Activated naive CD4-positive, alpha-beta T cell treated with anti-CD3 and anti-CD28 coated beads, Interleukin-2, amount 10 ng/mL, durations not matched to agents 7 days and 5 days (primary cell): ENCODE measurements around the gene TBX20.
A peak's percentile ranks its signal among the peaks of the same experiment; 100 is the strongest.
"Not testable (repeated sequence)": the region's sequence is repeated elsewhere in the genome, so short reads cannot be mapped to it uniquely, and the experiment has no call there.

ENCODE experiments used
- CTCF ChIA-PET: fragments of 350-600 bp; sonication (Branson Sonifier 250); formaldehyde crosslinking; loops from one replicate; lab custom pipeline; 2021; ENCODE audit warnings: antibody characterized with exemption; lab: Charles Lee
- DNase-seq: peaks from one replicate; pipeline ENCODE4 v3.0.0-alpha.2; 2020
- H3K27ac Mint-ChIP-seq: one replicate; pipeline ENCODE4 v1.8.0; 2021; ENCODE audit warnings: mild to moderate bottlenecking, moderate library complexity, mixed read lengths
- H3K27me3 Mint-ChIP-seq: one replicate; pipeline ENCODE4 v1.8.0; 2021; ENCODE audit warnings: mild to moderate bottlenecking, mixed read lengths
- H3K36me3 Mint-ChIP-seq: one replicate; pipeline ENCODE4 v1.8.0; 2021; ENCODE audit warnings: mixed read lengths
- H3K4me1 Mint-ChIP-seq: one replicate; pipeline ENCODE4 v1.8.0; 2021; ENCODE audit warnings: mixed read lengths
- H3K4me3 Mint-ChIP-seq: one replicate; pipeline ENCODE4 v1.8.0; 2021; ENCODE audit warnings: mild to moderate bottlenecking, moderate library complexity, mixed read lengths
- H3K9me3 Mint-ChIP-seq: one replicate; pipeline ENCODE4 v1.8.0; 2021; ENCODE audit warnings: mixed read lengths

Gene TBX20

GRCh38 chr7:35220176-35220575 lies 33.7 kb downstream of the TBX20 start:
- H3K9me3 Mint-ChIP-seq, DNase-seq, H3K27me3 Mint-ChIP-seq, H3K4me3 Mint-ChIP-seq, H3K36me3 Mint-ChIP-seq, CTCF ChIA-PET, H3K4me1 Mint-ChIP-seq, H3K27ac Mint-ChIP-seq: not testable (repeated sequence)

GRCh38 chr7:35216033-35216432 lies 37.9 kb downstream of the TBX20 start:
- CTCF ChIA-PET, H3K4me3 Mint-ChIP-seq: not testable (repeated sequence)

GRCh38 chr7:35215063-35215462 lies 38.8 kb downstream of the TBX20 start:
- H3K27me3 Mint-ChIP-seq, H3K36me3 Mint-ChIP-seq, H3K4me3 Mint-ChIP-seq, H3K9me3 Mint-ChIP-seq, H3K4me1 Mint-ChIP-seq, DNase-seq, CTCF ChIA-PET, H3K27ac Mint-ChIP-seq: not testable (repeated sequence)

More at GRCh38 chr7:35216033-35216432, 37.9 kb downstream of the TBX20 start:
- not testable (repeated sequence) for H3K36me3 Mint-ChIP-seq, H3K27ac Mint-ChIP-seq, H3K4me1 Mint-ChIP-seq, H3K9me3 Mint-ChIP-seq, DNase-seq, H3K27me3 Mint-ChIP-seq

- H3K27me3 Mint-ChIP-seq, result not testable (repeated sequence)
Observed at GRCh38 chr7:35206924-35207323, 47.0 kb downstream of the TBX20 start.

GRCh38 chr7:35204850-35205249 lies 49.0 kb downstream of the TBX20 start:
- H3K4me1 Mint-ChIP-seq, H3K27ac Mint-ChIP-seq, H3K4me3 Mint-ChIP-seq, H3K36me3 Mint-ChIP-seq, DNase-seq, H3K9me3 Mint-ChIP-seq, CTCF ChIA-PET, H3K27me3 Mint-ChIP-seq: not testable (repeated sequence)

More at GRCh38 chr7:35206924-35207323, 47.0 kb downstream of the TBX20 start:
- H3K9me3 Mint-ChIP-seq, H3K4me3 Mint-ChIP-seq, H3K4me1 Mint-ChIP-seq, H3K36me3 Mint-ChIP-seq, DNase-seq, H3K27ac Mint-ChIP-seq, CTCF ChIA-PET: not testable (repeated sequence)

GRCh38 chr7:35204031-35204430 lies 49.9 kb downstream of the TBX20 start:
- CTCF ChIA-PET, H3K4me1 Mint-ChIP-seq, H3K27me3 Mint-ChIP-seq, H3K4me3 Mint-ChIP-seq, H3K36me3 Mint-ChIP-seq, H3K9me3 Mint-ChIP-seq, DNase-seq, H3K27ac Mint-ChIP-seq: not testable (repeated sequence)

- H3K27ac Mint-ChIP-seq, H3K4me1 Mint-ChIP-seq, H3K9me3 Mint-ChIP-seq, CTCF ChIA-PET, DNase-seq, H3K4me3 Mint-ChIP-seq, H3K36me3 Mint-ChIP-seq: not testable (repeated sequence)
- H3K27me3 Mint-ChIP-seq, result peaks cover 13% of the 10 kb centered on the region
Observed at GRCh38 chr7:35202353-35202752, 51.5 kb downstream of the TBX20 start.

GRCh38 chr7:35200170-35200569 lies 53.7 kb downstream of the TBX20 start:
- CTCF ChIA-PET, H3K36me3 Mint-ChIP-seq, H3K27ac Mint-ChIP-seq, DNase-seq, H3K4me1 Mint-ChIP-seq, H3K9me3 Mint-ChIP-seq, H3K4me3 Mint-ChIP-seq: not testable (repeated sequence)
- H3K27me3 Mint-ChIP-seq, result peaks cover 13% of the 10 kb centered on the region

- H3K4me1 Mint-ChIP-seq, H3K36me3 Mint-ChIP-seq, H3K27ac Mint-ChIP-seq, H3K9me3 Mint-ChIP-seq, H3K27me3 Mint-ChIP-seq, DNase-seq, H3K4me3 Mint-ChIP-seq, CTCF ChIA-PET: not testable (repeated sequence)
Observed at GRCh38 chr7:35198370-35199140, 55.3 kb downstream of the TBX20 start.

- CTCF ChIA-PET, result interaction anchor here (1.1 kb wide), 1 partner anchor 328 kb away, joined by 3 read pairs; no protein-coding TSS in a partner anchor
- DNase-seq, result not testable (repeated sequence)
Observed at GRCh38 chr7:35191571-35191970, 62.3 kb downstream of the TBX20 start.

GRCh38 chr7:35190146-35190773 lies 63.6 kb downstream of the TBX20 start:
- H3K36me3 Mint-ChIP-seq, H3K4me3 Mint-ChIP-seq, H3K27ac Mint-ChIP-seq, CTCF ChIA-PET, DNase-seq, H3K9me3 Mint-ChIP-seq: not testable (repeated sequence)
- Mint-ChIP-seq H3K4me1 (peaks cover 14% of the 10 kb centered on the region), H3K27me3 (peaks cover 22% of the 10 kb centered on the region)

More at GRCh38 chr7:35191571-35191970, 62.3 kb downstream of the TBX20 start:
- not testable (repeated sequence) for H3K4me1 Mint-ChIP-seq, H3K9me3 Mint-ChIP-seq, H3K27me3 Mint-ChIP-seq, H3K36me3 Mint-ChIP-seq, H3K4me3 Mint-ChIP-seq, H3K27ac Mint-ChIP-seq

- CTCF ChIA-PET, result interaction anchor here (1.0 kb wide), 1 partner anchor 333 kb away, joined by 3 read pairs; no protein-coding TSS in a partner anchor
- Mint-ChIP-seq H3K4me3 (peak overlapping the region; percentile 29), H3K4me1 (peaks cover 14% of the 10 kb centered on the region), H3K27me3 (peaks cover 37% of the 10 kb centered on the region)
- H3K9me3 Mint-ChIP-seq, DNase-seq, H3K27ac Mint-ChIP-seq, H3K36me3 Mint-ChIP-seq: not testable (repeated sequence)
Observed at GRCh38 chr7:35186751-35187150, 67.1 kb downstream of the TBX20 start.

GRCh38 chr7:35185908-35186731 lies 67.8 kb downstream of the TBX20 start:
- peak overlapping the region; percentile 29 for H3K4me3 Mint-ChIP-seq
- H3K27me3 Mint-ChIP-seq, result peaks cover 37% of the 10 kb centered on the region
- H3K27ac Mint-ChIP-seq, result no peak overlapping the region
- peaks cover 14% of the 10 kb centered on the region for H3K4me1 Mint-ChIP-seq
- no peaks in the 10 kb centered on the region for H3K9me3 Mint-ChIP-seq
- no peaks in the 10 kb centered on the region for H3K36me3 Mint-ChIP-seq
- DNase-seq, result no peak
- CTCF ChIA-PET, result interaction anchor here (0.5 to 1.0 kb wide), 2 partner anchors 288 to 334 kb away, joined by 3 read pairs; no protein-coding TSS in a partner anchor

GRCh38 chr7:35185578-35185907 lies 68.4 kb downstream of the TBX20 start:
- not testable (repeated sequence) for H3K36me3 Mint-ChIP-seq, H3K27ac Mint-ChIP-seq, H3K9me3 Mint-ChIP-seq, H3K4me3 Mint-ChIP-seq, DNase-seq
- Mint-ChIP-seq H3K27me3 (peaks cover 37% of the 10 kb centered on the region), H3K4me1 (peaks cover 14% of the 10 kb centered on the region)
- CTCF ChIA-PET, result interaction anchor here (0.5 kb wide), 1 partner anchor 289 kb away, joined by 3 read pairs; no protein-coding TSS in a partner anchor
